Adrenal gland (tissue), 12 donors: ENCODE measurements around the gene NCKAP5L. TPM values are rescaled to one million over a fixed set of nuclear protein-coding genes. Genes with fewer than 3 reads are reported as not detected.

Experiments
- DNase-seq, 7 donors: peaks; one replicate each; pipeline ENCODE4 v3.0.0-alpha.2; 2019 to 2020
- H3K27ac ChIP-seq, 5 donors: fragments of 200-600 bp; sonication (generic) in 4 of 5; 1 replicate in 3 of 5; 2 replicates in 2 of 5; pipeline versions ENCODE4 v1.5.1 to v1.8.0; 2016 to 2020; ENCODE audit warnings: mild to moderate bottlenecking in 1 of 5
- H3K27me3 ChIP-seq: fragments of 200-600 bp; 2 replicates; pipeline ENCODE4 v1.8.0; 2021
- H3K36me3 ChIP-seq, 2 donors: fragments of 200-600 bp; replicated peaks in 1 of 2; 1 replicate in 1 of 2; 2 replicates in 1 of 2; pipeline versions ENCODE4 v1.5.1 to v1.8.0; 2018 to 2022
- H3K4me1 ChIP-seq, 2 donors: fragments of 200-600 bp; replicated peaks in 1 of 2; 1 replicate in 1 of 2; 2 replicates in 1 of 2; pipeline versions ENCODE4 v1.5.1 to v1.8.0; 2018 to 2021
- H3K4me3 ChIP-seq, 4 donors: fragments of 200-600 bp; sonication (generic) in 3 of 4; one replicate each; pipeline ENCODE4 v1.5.1; 2016 to 2018
- H3K9me3 ChIP-seq, 3 donors: fragments of 200-600 bp; sonication (generic) in 1 of 3; replicated peaks in 1 of 3; 1 replicate in 2 of 3; 2 replicates in 1 of 3; pipeline versions ENCODE4 v1.5.1 to v1.8.0; 2016 to 2021
- CTCF ChIP-seq, 6 experiments: fragments of 450-650 bp in 4 of 6; fragments of 200-600 bp in 2 of 6; sonication (generic) in 1 of 6; IDR thresholded peaks; 1 replicate in 5 of 6; 2 replicates in 1 of 6; pipeline versions ENCODE4 v1.5.1 to v1.8.0; 2016 to 2021; ENCODE audit warnings: antibody characterized with exemption in 6 of 6, mild to moderate bottlenecking in 2 of 6, moderate library complexity in 1 of 6
- POLR2A ChIP-seq, 2 donors: fragments of 450-650 bp; IDR thresholded peaks; one replicate each; pipeline ENCODE4 v1.6.1; 2017; ENCODE audit warnings: antibody characterized with exemption in 2 of 2, mild to moderate bottlenecking in 2 of 2, moderate library complexity in 1 of 2
- WGBS, 4 donors: extraction: QIAGEN DNeasy Blood & Tissue Kit in 2 of 4; methylation state at CpG; one replicate each; pipeline versions ENCODE4 v1.1.5 to v1.1.7; 2013 to 2017; 5-methylcytosine and 5-hydroxymethylcytosine counted together
- intact Hi-C, 2 donors: fragments of 100-400 bp; cut with DNase I; formaldehyde crosslinking; loops; one replicate each; pipeline versions ENCODE4 v1.14.1 to v1.15.0; 2022 to 2023
- polyA plus RNA-seq, 3 donors: library from polyadenylated mRNA; stranded (reverse); fragments of 200-250 nt in 2 of 3; fragments of 350-450 nt in 1 of 3; fragmentation: Illumina TruSeq in 1 of 3; extraction: RNeasy Lipid Tissue Mini Kit (QIAGEN cat#74804) in 1 of 3; gene quantifications; one replicate each; pipeline ENCODE4 v1.2.3, GENCODE V29; 2013 to 2014
- total RNA-seq, 9 donors: library from RNA; depleted of rRNA in 4 of 9; stranded (reverse); fragments of >200 nt in 4 of 9; fragments of 120-200 nt in 1 of 9; fragmentation: NEBNext Ultra II Directional in 1 of 9; extraction: Animal tissue kit (Norgen Biotek cat#: 25700) in 1 of 9; gene quantifications; one replicate each; pipeline versions ENCODE4 v1.1.0 to v1.2.4, GENCODE V29; 2013 to 2023
- donor health status: healthy with polysubstance abuse.
- donor health status: Bipolar disorder and iron deficiency.
- donor health status: DM: yes; HTN: yes; CAD: no.
- donor health status: DM: no; HTN: no; CAD: no.
- donor health status: DM: no; HTN: no; CAD: no.
- donor health status: DM: yes; HTN: yes; CAD: no.

Gene NCKAP5L
- total and polyA plus RNA-seq, 12 donors = 5.5 to 143 (median 38.4) TPM

DNA sequence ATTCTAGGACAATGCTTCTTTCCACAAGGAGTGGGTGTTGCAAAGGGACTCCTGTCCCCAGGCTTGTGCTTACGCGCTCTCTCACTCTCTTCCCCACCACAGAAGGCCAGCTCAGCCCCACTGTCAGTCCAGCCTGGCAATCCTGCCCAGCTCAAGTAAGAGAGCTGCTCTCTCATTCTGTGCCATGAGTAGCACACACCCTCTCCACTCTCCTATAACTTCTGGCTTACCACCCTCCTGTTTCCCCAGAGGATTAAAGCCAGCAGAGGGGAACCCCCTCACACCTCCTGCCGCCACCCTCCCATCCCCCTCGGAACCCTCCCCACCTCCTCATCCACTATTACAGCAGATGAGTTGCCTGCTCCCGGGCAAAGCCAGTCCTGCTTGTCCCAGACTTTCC, 17.1 kb downstream of the NCKAP5L start:
- Histone ChIP-seq H3K4me3 (no peak overlapping the region), H3K36me3 (peaks cover 0 to 3% of the 10 kb centered on the region in 2 donors), H3K4me1 (peaks cover 14 to 25% of the 10 kb centered on the region in 2 donors), H3K27me3 (no peaks in the 10 kb centered on the region), H3K27ac (peak overlapping the region in 1 of 5 donors; percentile 2), H3K9me3 (no peaks in the 10 kb centered on the region)
- DNase-seq = no peak
- intact Hi-C loops = no loop called here
- WGBS, 4 donors = 79 to 88% (median 83%) methylated on average over 5 of the region's 5 CpGs
- TF ChIP-seq CTCF (IDR thresholded peaks at IDR 0.05) (no peak), POLR2A (IDR thresholded peaks at IDR 0.05) (no peak)

GRCh38 chr12:49809906-49810389, 18.3 kb downstream of the NCKAP5L start:
- Histone ChIP-seq H3K4me1 (peaks cover 14 to 25% of the 10 kb centered on the region in 2 donors), H3K9me3 (no peaks in the 10 kb centered on the region), H3K27ac (peak overlapping the region in 3 of 5 donors; percentile 13 to 69 (median 48)), H3K36me3 (peaks cover 0 to 14% of the 10 kb centered on the region in 2 donors), H3K27me3 (no peaks in the 10 kb centered on the region), H3K4me3 (no peak overlapping the region)
- DNase-seq = no peak
- intact Hi-C loops = no loop called here
- TF ChIP-seq POLR2A (IDR thresholded peaks at IDR 0.05) = no peak
- no peak for TF ChIP-seq CTCF (IDR thresholded peaks at IDR 0.05)
- WGBS, 4 donors = 47 to 54% (median 52%) methylated on average over 4 to 9 of the region's 9 CpGs

GRCh38 chr12:49809381-49809905, 18.8 kb downstream of the NCKAP5L start:
- Histone ChIP-seq H3K4me3 (no peak overlapping the region), H3K27me3 (no peaks in the 10 kb centered on the region), H3K4me1 (peaks cover 14 to 25% of the 10 kb centered on the region in 2 donors), H3K9me3 (no peaks in the 10 kb centered on the region), H3K27ac (peak overlapping the region in 3 of 5 donors; percentile 24 to 69 (median 48)), H3K36me3 (peaks cover 0 to 19% of the 10 kb centered on the region in 2 donors)
- TF ChIP-seq CTCF (IDR thresholded peaks at IDR 0.05) (no peak), POLR2A (IDR thresholded peaks at IDR 0.05) (no peak)
- DNase-seq = no peak
- intact Hi-C loops = no loop called here
- 53 to 74% (median 69%) methylated on average over 3 to 4 of the region's 4 CpGs for WGBS, 4 donors

DNA sequence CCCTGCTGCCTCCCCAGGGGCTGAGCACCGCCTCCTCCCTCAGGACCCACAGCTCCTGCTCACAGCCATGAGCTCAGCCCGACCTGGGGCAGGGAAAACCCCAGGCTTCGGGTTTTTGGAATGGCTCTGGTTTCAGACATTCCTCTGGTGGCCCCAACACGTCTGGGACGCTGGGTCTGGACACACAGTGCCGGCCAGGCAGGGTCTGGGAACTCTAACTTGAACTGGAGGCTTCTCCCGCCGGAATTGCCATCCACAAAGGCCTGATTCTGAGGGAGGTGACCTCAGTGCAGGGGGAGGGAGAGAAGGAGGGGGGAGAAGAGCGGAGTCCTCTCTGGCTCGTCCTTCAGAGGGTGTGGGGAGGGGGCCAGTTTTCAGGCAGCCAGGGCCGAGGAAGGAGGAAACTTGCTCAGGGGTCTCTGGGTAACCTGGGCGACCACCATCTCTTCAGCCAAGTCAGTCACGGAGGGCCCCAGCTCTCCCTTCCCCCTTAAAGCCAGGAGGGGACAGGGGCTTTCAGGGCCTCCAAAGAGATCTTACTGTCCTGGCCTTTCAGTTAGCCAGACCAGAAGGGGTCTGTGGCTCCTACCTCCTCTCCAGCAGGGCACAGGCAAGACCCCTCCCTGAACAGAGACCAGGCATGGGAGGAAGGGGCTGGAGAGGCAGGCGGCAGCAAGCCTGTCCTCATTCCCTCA, 19.4 kb downstream of the NCKAP5L start:
- WGBS, 4 donors = 22 to 53% (median 41%) methylated on average over 13 to 14 of the region's 14 CpGs
- H3K4me1 ChIP-seq = peaks cover 14 to 25% of the 10 kb centered on the region in 2 donors
- no peaks in the 10 kb centered on the region for H3K9me3 ChIP-seq
- H3K27me3 ChIP-seq = no peaks in the 10 kb centered on the region
- H3K4me3 ChIP-seq = no peak overlapping the region
- intact Hi-C loops = no loop called here
- peak in 4 of 7 donors; percentile 30 to 71 (median 46) for DNase-seq
- peaks cover 0 to 25% of the 10 kb centered on the region in 2 donors for H3K36me3 ChIP-seq
- TF ChIP-seq CTCF (IDR thresholded peaks at IDR 0.05) = no peak
- no peak for TF ChIP-seq POLR2A (IDR thresholded peaks at IDR 0.05)
- peak overlapping the region in 3 of 5 donors; percentile 24 to 69 (median 48) for H3K27ac ChIP-seq
